Measurements from ENCODE around the gene EXOC8.

Gene EXOC8

GRCh38 chr1:231337472-231338269 lies at the start of gene EXOC8:
EXOC8 (minus strand) TSS chr1:231337852; CDS start chr1:231337745, 107 bp downstream.
- peak within 1 kb of the TSS; percentile 98 for H3K27ac ChIP-seq
- no peak for TF ChIP-seq CTCF (conservative IDR thresholded peaks at IDR 0.05; ENCODE audit: low read depth)
- POLR2A ChIA-PET (ENCODE audit: low non-redundant PET) = interaction anchor here (0.5 to 0.8 kb wide), 2 partner anchors 83 to 268 kb away, joined by 3 read pairs; no protein-coding TSS in a partner anchor
- DNase-seq (ENCODE audit: low spot score) = peak; percentile 98
- CTCF ChIA-PET = interaction anchor here (0.6 kb wide), 2 partner anchors 123 to 316 kb away, joined by 3 read pairs; no protein-coding TSS in a partner anchor

- POLR2A ChIA-PET (ENCODE audit: low non-redundant PET) = no interaction called here
- CTCF ChIA-PET = interaction anchor here (0.6 to 0.7 kb wide), 2 partner anchors 18 to 285 kb away, joined by 3 to 4 read pairs; no protein-coding TSS in a partner anchor
- no peak for DNase-seq (ENCODE audit: low spot score)
- no peak for TF ChIP-seq CTCF (conservative IDR thresholded peaks at IDR 0.05; ENCODE audit: low read depth)
- H3K27ac ChIP-seq = no peak overlapping the region
These were observed 48.8 kb upstream of the EXOC8 start for GRCh38 chr1:231386466-231386865.

- TF ChIP-seq CTCF (conservative IDR thresholded peaks at IDR 0.05; ENCODE audit: low read depth) = no peak
- ChIA-PET POLR2A (ENCODE audit: low non-redundant PET) (no interaction called here), CTCF (no interaction called here)
- DNase-seq (ENCODE audit: low spot score) = peak; percentile 63
- H3K27ac ChIP-seq = no peak overlapping the region
These were observed 47.7 kb upstream of the EXOC8 start for GRCh38 chr1:231385416-231385748.

- ChIA-PET CTCF (no interaction called here), POLR2A (ENCODE audit: low non-redundant PET) (no interaction called here)
- no peak for DNase-seq (ENCODE audit: low spot score)
- H3K27ac ChIP-seq = no peak overlapping the region
- TF ChIP-seq CTCF (conservative IDR thresholded peaks at IDR 0.05; ENCODE audit: low read depth) = no peak
These were observed 47.2 kb upstream of the EXOC8 start for GRCh38 chr1:231384696-231385415.

- no peak overlapping the region for H3K27ac ChIP-seq
- CTCF ChIA-PET = no interaction called here
- TF ChIP-seq CTCF (conservative IDR thresholded peaks at IDR 0.05; ENCODE audit: low read depth) = no peak
- POLR2A ChIA-PET (ENCODE audit: low non-redundant PET) = no interaction called here
- DNase-seq (ENCODE audit: low spot score) = peak; percentile 53
These were observed 45.7 kb upstream of the EXOC8 start for GRCh38 chr1:231383159-231383860.

- no peak for DNase-seq (ENCODE audit: low spot score)
- ChIA-PET POLR2A (ENCODE audit: low non-redundant PET) (no interaction called here), CTCF (interaction anchor here (0.6 to 1.3 kb wide), 2 partner anchors 24 to 25 kb away, joined by 4 read pairs; no protein-coding TSS in a partner anchor)
- no peak overlapping the region for H3K27ac ChIP-seq
- TF ChIP-seq CTCF (conservative IDR thresholded peaks at IDR 0.05; ENCODE audit: low read depth) = no peak
These were observed 44.8 kb upstream of the EXOC8 start for GRCh38 chr1:231382426-231382825.

Data from RWPE1 (cell line).